Stimulated activated CD8-positive, alpha-beta memory T cell treated with anti-CD3 and anti-CD28 coated beads, Interleukin-4, amount 100 ng/mL, for 48 hours (primary cell): ENCODE results near the gene RPL28.

Experiments
- DNase-seq: peaks from one replicate; pipeline ENCODE4 v3.0.0-alpha.2; 2020

Gene RPL28

DNA sequence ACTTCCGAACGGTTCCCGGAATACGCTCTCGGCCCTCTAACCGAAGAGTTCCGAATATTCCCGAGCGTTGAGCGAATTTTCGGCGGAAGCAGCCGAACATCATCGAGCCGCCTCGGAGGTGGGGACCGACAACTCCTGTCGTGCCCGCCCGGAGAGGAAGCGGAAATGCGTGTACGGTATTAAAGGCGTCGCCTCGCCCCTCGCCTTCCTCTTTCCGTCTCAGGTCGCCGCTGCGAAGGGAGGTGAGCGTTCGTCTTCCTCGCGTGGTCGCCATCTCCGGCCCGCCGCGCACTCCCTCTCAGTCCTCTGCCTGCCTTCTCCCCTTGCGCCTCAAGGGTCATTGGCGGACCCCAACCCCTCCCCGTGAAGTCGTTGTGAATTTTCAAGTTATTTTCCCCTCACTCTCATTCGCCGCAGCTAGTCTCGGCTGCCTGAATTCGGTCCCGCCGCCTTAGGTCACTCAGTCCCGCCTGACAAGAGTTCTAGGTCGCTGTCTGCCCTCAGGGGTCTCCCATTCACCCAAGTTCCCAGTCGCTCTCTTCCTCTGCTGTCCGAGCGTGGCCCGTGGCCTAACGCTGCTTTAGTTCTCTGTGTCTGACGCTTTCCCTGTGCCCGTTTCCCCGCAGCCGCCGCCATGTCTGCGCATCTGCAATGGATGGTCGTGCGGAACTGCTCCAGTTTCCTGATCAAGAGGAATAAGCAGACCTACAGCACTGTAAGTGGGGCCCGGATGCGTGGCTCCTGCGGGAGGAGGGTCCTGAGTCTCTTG, at the start of gene RPL28:
TSS of gene RPL28 (plus strand) at position 209 of the 769 bp plus-strand sequence. CDS start at position 635, 426 bp downstream.
- DNase-seq = peak; percentile 98

DNA sequence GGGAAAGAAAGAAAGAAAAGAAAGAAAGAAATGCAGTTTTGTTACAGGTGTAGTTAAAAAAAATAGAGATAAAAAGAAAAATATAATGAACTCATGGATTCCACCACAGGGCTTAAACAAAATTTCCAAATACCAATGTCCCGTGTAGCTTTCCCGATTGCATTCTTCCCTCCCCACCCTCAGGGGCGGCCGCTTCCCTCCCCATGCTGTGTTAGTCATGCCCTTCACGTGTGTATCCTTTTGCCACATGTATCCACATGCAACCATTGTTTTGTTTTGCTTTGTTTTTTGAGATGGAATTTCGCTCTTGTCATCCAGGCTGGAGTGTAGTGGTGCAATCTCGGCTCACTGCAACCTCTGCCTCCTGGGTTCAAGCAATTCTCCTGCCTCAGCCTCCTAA, 49.6 kb upstream of the RPL28 start:
- DNase-seq = no peak

DNA sequence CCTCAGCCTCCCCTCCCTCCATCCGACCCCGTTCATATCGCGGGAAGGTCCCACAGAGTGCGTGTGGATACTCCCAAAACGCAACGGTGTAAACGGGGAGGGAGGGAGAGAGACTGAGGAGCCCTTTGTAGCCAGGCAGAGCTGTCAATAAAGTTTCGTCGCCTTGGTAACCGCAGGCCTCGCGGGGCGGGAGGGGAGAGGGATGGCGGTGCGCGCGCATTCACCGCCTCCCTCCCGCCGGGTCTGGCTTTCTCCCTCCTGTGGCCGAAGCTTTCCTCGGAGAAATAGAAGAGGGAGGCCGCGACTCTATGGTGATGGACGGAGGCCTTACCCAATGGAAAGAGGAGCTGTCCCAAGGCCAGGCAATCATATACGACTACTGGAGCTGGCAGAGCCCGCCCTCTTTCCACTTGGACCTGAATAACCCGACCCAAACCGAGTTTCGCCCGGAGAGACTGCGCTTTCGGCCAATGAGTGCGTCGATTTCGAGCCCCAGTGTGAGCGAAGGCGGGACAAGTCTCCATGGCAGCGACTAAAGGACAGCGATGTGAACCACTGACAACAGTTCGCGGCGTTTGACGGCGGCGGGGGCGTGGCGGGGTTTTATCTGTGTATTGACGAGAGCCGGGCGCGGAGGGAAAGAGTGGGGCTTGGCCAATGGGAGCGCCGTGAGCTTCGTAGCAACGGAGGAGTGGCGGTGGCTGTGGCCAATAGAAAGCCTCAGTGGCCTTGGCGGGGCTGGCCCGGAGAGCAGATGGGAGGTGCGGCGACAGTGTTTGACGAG, 46.4 kb upstream of the RPL28 start, which contains the start of gene KMT5C:
TSS of gene KMT5C (plus strand) at position 772 of the 784 bp plus-strand sequence. CDS start 2,061 bp downstream, outside the sequence.
- DNase-seq = peak; percentile 100

DNA sequence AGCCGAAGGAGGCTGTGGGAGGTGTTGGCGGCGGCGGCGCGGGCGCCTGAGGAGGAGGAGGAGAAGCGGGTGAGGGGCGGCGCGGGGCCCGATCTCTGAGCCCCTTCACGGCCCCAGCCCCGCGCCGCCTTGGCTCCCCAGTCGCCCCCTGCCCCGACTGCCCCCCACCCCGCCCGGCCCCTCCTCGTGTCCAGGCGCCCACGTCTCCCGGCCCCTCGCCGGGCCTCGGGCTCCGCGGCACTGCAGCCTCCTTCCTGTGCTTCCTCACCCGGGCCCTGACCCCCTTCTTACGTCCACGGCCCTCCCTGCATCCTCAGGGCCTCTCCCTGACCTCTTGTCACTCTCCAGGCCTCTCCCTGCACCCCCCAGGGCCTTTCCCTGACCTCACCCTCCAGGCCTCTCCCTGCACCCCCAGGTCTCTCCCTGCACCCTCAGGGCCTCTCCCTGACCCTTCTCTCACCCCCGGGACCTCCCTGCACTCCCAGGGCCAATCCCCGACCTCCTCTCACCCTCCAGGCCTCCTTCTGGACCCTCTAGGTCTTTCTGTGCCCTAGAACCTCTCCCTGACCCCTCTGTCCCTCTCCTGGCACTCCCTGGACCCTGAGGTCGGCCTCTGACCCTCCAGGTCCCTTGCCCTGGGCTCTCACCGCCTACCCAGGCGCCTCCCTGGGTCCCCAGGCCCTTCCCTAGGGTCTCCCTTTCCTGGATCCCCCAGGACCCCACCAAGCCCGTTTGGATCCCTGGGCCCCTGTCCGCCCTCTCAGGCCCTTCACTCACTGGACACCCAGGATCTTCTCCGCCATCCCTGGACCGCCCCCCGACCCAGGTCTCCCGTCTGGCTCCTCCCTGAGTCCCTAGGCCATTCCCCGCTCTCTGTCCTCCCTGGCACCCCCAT, 45.6 kb upstream of the RPL28 start:
- DNase-seq = peak; percentile 45

DNA sequence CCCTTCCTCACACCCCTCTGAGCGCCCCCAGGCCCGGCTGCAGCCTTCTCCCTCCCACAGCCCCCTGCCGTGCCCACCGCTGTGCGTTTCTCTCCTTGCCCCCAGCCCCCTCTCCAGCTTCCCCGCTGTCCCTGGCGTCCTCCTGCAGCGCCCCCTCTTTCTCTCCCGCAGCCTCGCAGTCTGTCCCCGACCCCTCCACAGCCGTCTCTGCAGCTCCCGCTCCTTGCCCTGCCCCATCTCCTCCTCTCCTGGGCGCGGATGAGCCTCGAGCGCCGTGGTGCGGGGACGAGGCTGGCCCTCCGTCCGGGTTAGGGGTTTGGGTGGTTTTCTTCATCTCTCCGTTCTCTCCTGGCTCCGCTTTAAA, 45.0 kb upstream of the RPL28 start:
- DNase-seq = peak; percentile 46

DNA sequence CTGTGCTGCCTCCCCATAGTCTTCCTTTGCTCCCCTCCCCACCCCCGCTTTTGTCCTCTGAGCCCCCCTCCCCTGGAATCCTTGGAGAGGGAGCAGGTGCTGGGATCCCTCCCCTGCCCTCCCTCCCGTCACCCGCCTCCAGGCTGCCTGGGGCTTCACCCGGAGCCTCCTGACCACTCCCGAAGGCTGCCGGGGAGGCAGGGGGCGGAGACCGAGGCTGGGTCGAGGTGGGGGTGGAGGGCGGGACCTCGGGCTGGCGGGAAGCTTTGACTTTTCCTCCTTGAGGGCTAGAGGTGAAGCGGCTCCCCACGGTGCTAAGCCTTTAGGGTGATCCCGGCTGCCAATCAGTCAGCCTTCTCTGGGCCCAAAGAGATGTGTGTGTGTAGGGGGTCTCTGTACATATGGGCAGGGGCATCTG, 44.6 kb upstream of the RPL28 start:
- peak; percentile 84 for DNase-seq

DNA sequence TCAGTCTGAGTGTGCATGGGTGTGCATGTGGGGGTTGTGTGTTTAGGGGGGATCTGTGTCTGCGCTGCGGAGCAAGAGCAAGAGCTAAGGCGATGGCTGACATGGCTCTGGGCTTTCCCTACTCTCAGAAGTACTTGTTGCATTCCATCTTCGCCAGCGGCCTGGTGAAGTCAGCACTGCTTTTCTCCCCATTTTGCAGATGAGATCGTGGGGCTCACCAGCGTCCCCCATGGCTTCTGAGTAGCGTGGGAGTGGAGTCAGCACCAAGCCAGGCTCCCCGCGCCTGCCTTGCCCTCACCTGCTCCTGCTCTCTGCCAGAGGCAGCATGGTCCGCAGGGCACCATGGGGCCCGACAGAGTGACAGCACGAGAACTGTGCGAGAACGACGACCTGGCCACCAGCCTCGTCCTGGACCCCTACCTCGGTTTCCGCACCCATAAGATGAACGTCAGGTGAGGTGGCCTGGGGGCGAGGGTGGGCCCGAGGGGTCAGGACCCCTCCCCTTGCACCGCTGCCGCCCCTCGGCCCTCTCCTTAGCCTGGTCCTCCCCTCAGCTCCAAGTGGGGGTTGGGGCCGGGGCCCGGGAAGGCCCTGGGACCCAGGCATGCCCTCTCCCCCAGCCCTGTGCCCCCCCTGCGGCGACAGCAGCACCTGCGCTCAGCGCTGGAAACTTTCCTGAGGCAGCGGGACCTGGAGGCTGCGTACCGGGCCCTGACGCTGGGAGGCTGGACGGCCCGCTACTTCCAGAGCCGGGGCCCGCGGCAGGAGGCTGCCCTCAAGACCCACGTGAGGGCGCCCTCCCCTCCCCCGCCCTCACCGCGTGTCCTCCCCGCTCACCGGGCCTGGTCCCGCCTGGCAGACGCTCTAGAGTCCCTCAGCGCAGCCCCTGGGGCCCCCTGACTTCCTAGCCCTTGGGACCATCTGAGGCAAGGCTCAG, 43.9 kb upstream of the RPL28 start:
- no peak for DNase-seq

DNA sequence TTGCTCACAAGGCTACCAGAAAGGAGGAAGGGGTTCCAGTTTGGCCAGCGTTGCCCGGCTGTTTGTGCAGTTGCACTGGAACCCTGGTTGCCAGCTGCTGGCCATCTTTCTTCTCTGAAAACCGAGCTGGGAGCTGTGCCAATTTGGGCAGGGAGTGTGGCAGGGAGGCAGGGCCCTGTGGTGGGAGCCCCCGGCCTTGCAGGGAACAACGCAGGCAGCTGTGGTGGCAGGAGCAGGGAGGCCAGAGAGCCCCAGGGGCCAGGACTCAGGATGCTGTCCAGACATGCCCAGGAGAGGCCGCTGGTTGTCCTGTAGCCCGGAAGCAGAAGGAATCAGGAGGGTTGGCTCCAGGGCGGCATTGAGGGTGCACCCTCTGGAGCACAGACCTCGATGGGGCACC, 41.3 kb upstream of the RPL28 start:
- DNase-seq = no peak

DNA sequence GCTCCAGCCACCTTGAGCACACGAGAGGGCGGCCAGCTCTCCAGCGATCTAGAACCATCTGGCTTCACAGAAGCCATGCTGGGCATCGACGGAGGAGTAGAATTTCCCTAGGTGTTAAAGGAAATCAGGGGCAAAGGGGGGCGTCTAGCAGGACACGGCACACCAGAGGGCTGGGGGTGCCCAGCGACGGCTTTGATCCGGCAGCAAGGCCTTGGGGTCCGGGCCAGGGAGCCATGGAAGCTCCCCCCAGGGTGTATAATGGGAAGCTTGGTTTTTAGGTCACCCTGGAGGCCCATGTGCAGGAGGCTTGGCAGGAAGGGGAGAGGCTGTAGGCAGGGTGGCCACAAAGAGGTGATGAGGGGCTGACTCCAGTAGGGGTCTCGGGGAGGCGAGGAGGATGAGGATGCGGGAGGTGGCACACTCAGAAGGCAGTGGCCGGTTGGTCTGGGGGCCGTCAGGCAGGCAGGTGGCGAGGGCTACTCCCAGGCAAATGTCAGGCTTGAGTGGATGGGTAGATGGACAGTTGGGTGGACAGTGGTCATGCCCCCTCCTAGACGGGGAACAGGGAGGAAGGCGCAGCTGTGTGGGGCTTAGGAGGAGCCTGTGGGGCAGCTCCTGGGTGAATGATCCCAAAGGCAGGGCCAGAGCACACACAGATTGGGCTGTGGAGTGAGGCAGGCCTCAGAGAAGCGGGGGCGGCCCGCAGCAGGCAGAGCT, 40.5 kb upstream of the RPL28 start:
- DNase-seq = no peak

DNA sequence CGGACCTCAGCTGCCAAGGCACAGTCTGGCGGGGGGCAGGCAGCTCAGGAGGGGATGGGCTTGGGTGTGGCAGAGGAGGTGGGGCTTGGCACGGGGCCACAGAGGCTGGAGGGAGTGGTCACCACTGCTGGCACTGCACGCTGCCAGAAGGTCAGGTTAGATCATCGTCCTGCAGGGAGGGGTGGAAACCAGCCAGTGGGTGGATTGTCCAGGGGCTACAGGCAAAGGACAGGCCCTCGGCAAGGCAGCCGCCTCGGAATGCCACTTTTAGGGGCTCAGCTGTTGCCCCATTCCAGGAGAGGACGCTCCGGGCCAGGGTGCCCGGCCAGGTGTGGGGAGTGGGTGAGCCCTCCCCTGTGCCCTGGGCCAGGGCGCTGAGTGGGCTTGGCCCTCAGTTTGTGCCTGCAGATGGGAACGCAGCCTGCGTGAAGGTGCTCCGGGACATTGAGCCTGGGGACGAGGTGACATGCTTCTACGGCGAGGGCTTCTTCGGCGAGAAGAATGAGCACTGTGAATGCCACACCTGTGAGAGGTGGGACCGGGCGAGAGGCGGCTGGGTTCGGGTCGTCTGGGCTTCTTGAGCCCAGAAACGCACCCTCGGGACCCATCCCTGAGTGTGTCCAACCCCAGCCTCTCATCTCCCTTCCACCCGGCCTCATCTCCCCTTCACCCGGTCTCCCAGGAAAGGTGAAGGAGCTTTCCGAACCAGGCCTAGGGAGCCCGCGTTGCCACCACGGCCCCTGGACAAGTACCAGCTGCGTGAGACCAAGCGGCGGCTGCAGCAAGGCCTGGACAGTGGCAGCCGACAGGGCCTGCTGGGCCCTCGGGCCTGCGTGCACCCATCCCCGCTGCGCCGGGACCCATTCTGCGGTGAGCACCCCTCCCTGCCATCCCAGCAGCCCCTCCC, 39.7 kb upstream of the RPL28 start:
- DNase-seq = no peak

DNA sequence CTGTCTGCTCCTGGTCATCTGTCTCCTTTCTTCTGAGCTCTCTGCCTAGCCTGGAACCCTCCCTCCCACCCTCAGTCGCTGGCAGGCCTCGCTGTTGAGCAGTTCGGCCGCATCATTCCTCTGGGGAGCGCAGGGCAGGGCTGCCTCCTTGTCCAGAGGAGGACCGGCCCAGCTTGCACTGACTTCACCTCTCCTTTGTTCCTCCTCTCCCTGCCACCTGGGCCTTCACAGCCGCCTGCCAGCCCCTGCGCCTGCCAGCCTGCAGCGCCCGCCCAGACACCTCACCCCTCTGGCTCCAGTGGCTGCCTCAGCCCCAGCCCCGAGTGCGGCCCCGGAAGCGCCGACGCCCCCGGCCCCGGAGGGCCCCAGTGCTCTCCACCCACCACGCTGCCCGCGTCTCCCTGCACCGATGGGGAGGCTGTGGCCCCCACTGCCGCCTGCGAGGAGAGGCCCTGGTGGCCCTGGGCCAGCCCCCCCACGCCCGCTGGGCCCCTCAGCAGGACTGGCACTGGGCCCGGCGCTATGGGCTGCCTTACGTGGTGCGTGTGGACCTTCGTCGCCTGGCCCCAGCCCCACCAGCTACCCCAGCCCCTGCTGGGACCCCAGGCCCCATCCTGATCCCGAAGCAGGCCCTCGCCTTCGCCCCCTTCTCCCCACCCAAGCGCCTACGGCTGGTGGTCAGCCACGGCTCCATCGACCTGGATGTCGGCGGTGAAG, 38.8 kb upstream of the RPL28 start:
- no peak for DNase-seq

DNA sequence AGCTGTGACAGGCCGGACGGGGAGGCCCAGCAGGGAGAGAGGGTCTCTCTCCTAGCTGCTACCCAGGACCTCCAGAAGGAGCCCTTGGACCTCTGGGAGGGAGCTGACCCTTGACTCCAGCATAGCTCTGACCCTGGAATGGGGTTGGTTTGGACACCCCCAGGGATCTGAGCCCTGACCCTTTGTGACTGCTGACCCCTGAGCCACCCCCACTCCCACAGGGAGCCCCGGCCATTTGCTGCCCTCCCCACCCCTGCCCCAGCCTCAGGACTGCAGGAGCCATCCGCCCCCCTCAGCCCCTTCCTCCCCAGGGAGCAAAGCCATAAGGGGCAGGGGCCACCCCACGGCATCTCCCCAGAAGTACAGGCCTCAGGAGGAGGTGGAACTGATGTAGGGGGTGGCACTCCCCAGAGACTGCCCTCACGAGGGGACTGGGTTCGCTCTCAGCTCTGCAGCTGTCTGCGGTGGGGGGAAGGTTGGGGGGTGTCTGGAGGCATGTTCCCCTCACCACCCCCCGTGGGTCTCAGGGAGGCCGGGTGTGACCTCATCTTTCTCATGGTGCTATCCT, 38.2 kb upstream of the RPL28 start:
- no peak for DNase-seq

DNA sequence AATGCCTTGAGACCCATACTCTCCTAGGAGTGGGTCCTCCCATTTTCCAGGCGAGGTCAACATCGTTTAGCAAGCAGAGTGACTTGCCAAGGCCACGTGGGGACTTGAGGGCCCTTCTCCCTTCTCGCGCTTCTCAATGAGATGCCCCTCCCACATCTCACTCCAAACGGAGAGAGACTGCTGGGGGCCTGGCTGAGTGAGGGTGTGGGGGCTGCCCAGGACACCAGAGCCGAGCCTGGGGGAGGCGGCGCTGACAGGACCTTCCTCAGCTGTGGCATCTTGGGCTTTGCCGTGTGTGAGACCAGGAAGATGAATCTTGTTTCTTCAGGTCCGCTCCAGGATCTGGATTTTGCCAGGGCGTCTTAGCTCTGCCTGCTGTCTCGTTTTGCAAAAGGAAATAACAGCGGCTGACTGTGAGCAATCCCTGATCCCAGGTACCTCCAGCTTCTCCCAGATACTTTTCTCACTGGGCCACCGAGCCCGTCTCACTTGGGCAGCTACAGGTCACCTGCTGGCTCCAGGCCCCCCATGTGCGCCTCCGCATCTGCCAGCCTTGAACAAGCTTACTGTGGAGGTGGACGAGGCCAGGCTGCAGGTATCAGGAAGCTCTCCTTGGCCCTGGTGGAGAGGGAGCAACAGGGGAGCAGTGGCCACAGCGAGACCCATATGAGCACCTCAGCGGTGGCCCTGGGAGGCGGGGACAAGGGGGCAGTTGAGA, 37.3 kb upstream of the RPL28 start:
- DNase-seq = no peak

DNA sequence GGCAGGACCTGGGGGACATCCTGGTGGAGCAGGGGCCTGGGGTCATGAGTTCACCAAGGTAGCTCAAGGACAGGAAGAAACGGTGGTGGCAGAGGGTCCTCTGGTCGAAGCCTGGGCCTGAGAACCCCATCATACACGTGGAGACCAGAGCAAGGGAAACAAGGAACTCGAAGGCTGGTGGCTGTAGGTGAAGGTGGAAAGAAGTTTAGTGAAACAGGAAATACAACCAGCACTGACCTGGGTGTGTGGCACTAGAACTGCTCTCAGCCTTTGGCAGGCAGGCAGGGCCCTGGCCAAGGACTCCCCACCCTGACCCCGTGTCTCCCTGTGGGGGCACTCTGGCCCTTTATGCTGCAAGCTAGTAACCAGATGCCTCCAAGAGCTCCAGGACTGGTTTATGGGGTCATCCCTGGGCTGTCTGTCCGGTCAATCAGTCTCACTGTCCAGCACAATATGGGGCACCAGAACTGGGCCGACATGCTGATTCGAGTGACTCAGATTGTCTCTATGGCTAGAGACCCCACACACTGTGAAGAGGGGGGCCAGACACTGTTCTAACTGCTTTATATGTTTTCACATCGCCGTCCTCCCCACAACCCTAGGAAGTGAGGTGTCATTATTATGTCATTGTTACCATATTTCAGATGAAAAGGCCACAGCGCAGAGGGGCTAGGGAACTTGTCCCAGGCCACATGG, 35.0 kb upstream of the RPL28 start:
- no peak for DNase-seq

DNA sequence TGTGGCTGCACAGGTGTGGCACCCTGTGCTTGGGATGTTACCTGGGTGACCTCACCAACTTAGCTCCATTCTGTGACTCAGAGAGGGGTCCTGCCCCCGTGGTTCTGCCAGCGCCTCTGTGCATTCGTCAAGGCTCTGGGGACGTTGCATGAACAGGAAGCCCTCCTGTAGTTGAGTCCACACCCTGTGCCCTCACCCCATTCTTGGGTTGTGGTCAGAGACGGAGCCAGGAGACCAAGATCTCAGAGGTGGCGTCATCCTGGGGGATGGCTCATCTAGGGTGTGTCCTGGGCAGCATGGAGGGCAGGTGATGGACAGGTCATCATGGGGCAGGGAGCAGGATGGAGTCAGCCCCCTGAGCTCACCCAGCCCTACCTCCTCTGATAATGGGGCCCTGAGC, 33.7 kb upstream of the RPL28 start:
- no peak for DNase-seq

DNA sequence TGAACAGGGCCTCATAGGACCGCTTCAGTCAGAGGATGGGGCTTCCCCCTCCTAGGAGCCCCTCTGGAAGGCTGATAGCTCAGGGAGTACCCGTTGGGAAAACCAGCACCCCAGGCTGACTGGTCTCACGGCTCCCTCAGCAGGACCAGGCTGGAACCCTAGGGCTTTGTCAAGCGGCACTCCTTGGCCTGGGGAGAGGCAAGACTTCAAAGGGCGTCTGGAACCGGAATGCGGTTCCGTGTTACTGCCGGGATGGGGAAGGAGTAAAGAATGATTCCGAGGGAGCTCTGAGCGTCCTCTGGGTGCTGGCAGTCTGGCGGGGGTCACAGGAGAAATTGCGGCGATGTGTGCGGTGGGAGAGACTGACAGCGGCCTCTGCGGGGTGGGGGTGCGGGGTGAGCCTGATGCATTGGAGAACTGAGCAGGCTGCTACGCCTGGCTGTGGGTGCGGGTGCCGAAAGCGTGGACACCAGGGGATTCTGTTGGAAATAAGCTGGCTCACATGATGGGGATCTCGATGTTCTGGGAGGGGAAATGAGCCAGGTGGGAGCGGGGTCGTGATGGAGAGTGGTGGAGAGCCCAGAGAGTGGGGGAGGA, 33.1 kb upstream of the RPL28 start:
- no peak for DNase-seq

DNA sequence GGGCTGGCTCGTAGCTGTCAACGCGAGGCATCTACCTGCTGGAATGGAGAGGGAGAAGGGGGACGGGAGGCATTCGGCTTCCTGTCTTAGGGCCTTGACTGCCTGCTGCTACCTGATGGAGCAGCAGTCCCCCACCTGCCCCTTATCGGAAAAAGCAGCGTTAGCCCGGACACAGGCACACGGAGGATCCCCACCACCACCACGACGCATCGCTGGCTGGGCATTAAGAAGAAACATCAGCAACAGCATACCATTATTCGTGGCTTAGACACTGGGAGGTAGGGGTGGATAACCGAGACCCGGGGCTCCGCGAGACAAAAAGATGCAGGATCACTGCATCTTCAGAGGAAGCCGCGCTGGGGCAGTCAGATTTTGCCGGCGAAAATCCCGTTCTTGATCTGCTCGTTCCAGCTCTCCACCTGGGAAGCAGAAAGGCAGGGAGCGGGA, 32.4 kb upstream of the RPL28 start:
- no peak for DNase-seq
